ENCODE data around the gene CTIF. TPM values are rescaled to one million over a fixed set of nuclear protein-coding genes. Genes with fewer than 3 reads are reported as not detected.

The CTIF gene
- polyA plus RNA-seq, 1 donor, result 15.0 TPM

GRCh38 chr18:48565105-48565504 lies 26.3 kb downstream of the CTIF start:
- 100% methylated on average over 1 of the region's 10 CpGs for WGBS (ENCODE audit: insufficient coverage, low lambda C conversion rate)
- Histone ChIP-seq H3K27me3 (ENCODE audit: control insufficient read depth, insufficient read depth, low read length) (no peaks in the 10 kb centered on the region), H3K36me3 (ENCODE audit: control insufficient read depth, insufficient read depth, low read length) (no peaks in the 10 kb centered on the region), H3K27ac (ENCODE audit: low read length) (no peak overlapping the region), H3K4me3 (ENCODE audit: low read length) (no peak overlapping the region), H3K9me3 (ENCODE audit: control insufficient read depth, low read depth, low read length) (no peaks in the 10 kb centered on the region), H3K4me1 (ENCODE audit: control insufficient read depth, insufficient read depth, low read length) (no peaks in the 10 kb centered on the region)
- DNase-seq, result no peak

GRCh38 chr18:48566589-48566988 lies 27.8 kb downstream of the CTIF start:
- H3K4me3 ChIP-seq (ENCODE audit: low read length), result no peak overlapping the region
- H3K36me3 ChIP-seq (ENCODE audit: control insufficient read depth, insufficient read depth, low read length), result no peaks in the 10 kb centered on the region
- no peak for DNase-seq
- H3K9me3 ChIP-seq (ENCODE audit: control insufficient read depth, low read depth, low read length), result no peaks in the 10 kb centered on the region
- no CpG with 5 or more reads among the region's 1 CpG for WGBS (ENCODE audit: insufficient coverage, low lambda C conversion rate)
- no peaks in the 10 kb centered on the region for H3K4me1 ChIP-seq (ENCODE audit: control insufficient read depth, insufficient read depth, low read length)
- H3K27ac ChIP-seq (ENCODE audit: low read length), result no peak overlapping the region
- no peaks in the 10 kb centered on the region for H3K27me3 ChIP-seq (ENCODE audit: control insufficient read depth, insufficient read depth, low read length)

GRCh38 chr18:48567388-48567787 lies 28.6 kb downstream of the CTIF start:
- Histone ChIP-seq H3K4me3 (ENCODE audit: low read length) (no peak overlapping the region), H3K27me3 (ENCODE audit: control insufficient read depth, insufficient read depth, low read length) (no peaks in the 10 kb centered on the region), H3K36me3 (ENCODE audit: control insufficient read depth, insufficient read depth, low read length) (no peaks in the 10 kb centered on the region), H3K27ac (ENCODE audit: low read length) (no peak overlapping the region), H3K9me3 (ENCODE audit: control insufficient read depth, low read depth, low read length) (no peaks in the 10 kb centered on the region), H3K4me1 (ENCODE audit: control insufficient read depth, insufficient read depth, low read length) (no peaks in the 10 kb centered on the region)
- no CpG with 5 or more reads among the region's 3 CpGs for WGBS (ENCODE audit: insufficient coverage, low lambda C conversion rate)
- DNase-seq, result no peak

GRCh38 chr18:48569139-48569914 lies 30.5 kb downstream of the CTIF start:
- Histone ChIP-seq H3K4me3 (ENCODE audit: low read length) (no peak overlapping the region), H3K36me3 (ENCODE audit: control insufficient read depth, insufficient read depth, low read length) (no peaks in the 10 kb centered on the region), H3K9me3 (ENCODE audit: control insufficient read depth, low read depth, low read length) (no peaks in the 10 kb centered on the region), H3K27ac (ENCODE audit: low read length) (no peak overlapping the region), H3K4me1 (ENCODE audit: control insufficient read depth, insufficient read depth, low read length) (no peaks in the 10 kb centered on the region), H3K27me3 (ENCODE audit: control insufficient read depth, insufficient read depth, low read length) (no peaks in the 10 kb centered on the region)
- 56% methylated on average over 1 of the region's 9 CpGs for WGBS (ENCODE audit: insufficient coverage, low lambda C conversion rate)
- DNase-seq, result no peak

DNA sequence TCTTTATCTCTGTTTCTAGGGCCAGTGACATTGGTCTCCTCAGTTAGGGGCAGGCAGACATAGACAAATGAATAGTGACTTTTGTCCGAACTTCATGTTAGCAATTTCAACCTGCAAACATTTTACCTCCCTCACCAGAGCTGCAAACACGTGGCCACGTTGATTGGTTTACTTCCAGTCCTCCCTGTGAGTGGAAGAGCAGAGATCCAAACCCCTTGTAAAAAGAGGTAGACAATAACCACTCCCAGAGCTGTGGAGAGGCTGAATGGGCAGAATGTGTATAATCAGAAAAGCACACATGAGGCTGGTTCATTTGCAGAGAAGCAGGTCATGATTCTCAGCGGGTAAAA lies 31.1 kb downstream of the CTIF start:
- H3K27me3 ChIP-seq (ENCODE audit: control insufficient read depth, insufficient read depth, low read length), result no peaks in the 10 kb centered on the region
- H3K4me3 ChIP-seq (ENCODE audit: low read length), result no peak overlapping the region
- no CpG with 5 or more reads among the region's 4 CpGs for WGBS (ENCODE audit: insufficient coverage, low lambda C conversion rate)
- no peak overlapping the region for H3K27ac ChIP-seq (ENCODE audit: low read length)
- H3K36me3 ChIP-seq (ENCODE audit: control insufficient read depth, insufficient read depth, low read length), result no peaks in the 10 kb centered on the region
- no peaks in the 10 kb centered on the region for H3K4me1 ChIP-seq (ENCODE audit: control insufficient read depth, insufficient read depth, low read length)
- no peak for DNase-seq
- no peaks in the 10 kb centered on the region for H3K9me3 ChIP-seq (ENCODE audit: control insufficient read depth, low read depth, low read length)

GRCh38 chr18:48570313-48570712 lies 31.5 kb downstream of the CTIF start:
- 100% methylated on average over 2 of the region's 6 CpGs for WGBS (ENCODE audit: insufficient coverage, low lambda C conversion rate)
- DNase-seq, result no peak
- no peaks in the 10 kb centered on the region for H3K36me3 ChIP-seq (ENCODE audit: control insufficient read depth, insufficient read depth, low read length)

DNA sequence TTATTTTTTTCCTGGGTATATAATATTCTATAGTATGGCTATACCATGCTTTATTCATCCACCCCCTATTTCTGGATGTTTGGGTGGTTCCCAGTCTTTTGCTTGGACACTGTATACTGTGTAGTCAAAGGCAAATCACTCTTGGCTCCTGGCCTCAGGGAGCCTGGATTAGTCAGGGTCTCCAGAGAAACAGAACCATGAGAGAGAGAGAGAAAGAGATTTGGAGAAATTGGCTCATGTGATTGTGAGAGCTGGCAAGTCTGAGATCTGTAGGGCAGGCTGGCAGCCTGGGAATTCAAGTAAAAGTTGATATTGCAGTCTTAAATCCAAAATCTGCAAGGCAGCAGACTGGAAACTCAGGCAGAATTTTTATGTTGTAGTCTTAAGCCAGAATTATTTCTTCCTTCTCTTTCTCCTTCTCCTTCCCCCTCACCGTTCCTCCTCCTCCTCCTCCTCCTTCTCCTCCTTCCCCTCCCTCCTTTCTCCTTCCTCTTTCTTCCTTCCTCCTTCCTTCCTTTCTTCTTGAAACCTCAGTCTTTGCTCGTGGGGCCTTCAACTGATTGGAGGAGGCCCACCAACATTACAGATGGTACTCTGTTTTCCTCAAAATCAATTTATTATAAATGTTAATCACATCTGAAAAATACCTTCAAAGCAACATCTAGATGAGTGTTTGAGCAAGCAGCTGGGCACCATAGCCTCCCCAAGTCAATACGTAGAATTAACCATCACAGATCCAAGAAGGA lies 33.0 kb downstream of the CTIF start:
- no peak overlapping the region for H3K4me3 ChIP-seq (ENCODE audit: low read length)
- H3K4me1 ChIP-seq (ENCODE audit: control insufficient read depth, insufficient read depth, low read length), result no peaks in the 10 kb centered on the region
- H3K27me3 ChIP-seq (ENCODE audit: control insufficient read depth, insufficient read depth, low read length), result no peaks in the 10 kb centered on the region
- H3K9me3 ChIP-seq (ENCODE audit: control insufficient read depth, low read depth, low read length), result no peaks in the 10 kb centered on the region
- no peak for DNase-seq
- H3K27ac ChIP-seq (ENCODE audit: low read length), result no peak overlapping the region
- 89% methylated on average over 1 of the region's 3 CpGs for WGBS (ENCODE audit: insufficient coverage, low lambda C conversion rate)
- H3K36me3 ChIP-seq (ENCODE audit: control insufficient read depth, insufficient read depth, low read length), result no peaks in the 10 kb centered on the region

More at GRCh38 chr18:48570313-48570712, 31.5 kb downstream of the CTIF start:
- no peaks in the 10 kb centered on the region for H3K27me3 ChIP-seq (ENCODE audit: control insufficient read depth, insufficient read depth, low read length)
- H3K4me1 ChIP-seq (ENCODE audit: control insufficient read depth, insufficient read depth, low read length), result no peaks in the 10 kb centered on the region
- H3K9me3 ChIP-seq (ENCODE audit: control insufficient read depth, low read depth, low read length), result no peaks in the 10 kb centered on the region
- no peak overlapping the region for H3K4me3 ChIP-seq (ENCODE audit: low read length)
- H3K27ac ChIP-seq (ENCODE audit: low read length), result no peak overlapping the region

GRCh38 chr18:48572402-48573126 lies 33.7 kb downstream of the CTIF start:
- no peaks in the 10 kb centered on the region for H3K9me3 ChIP-seq (ENCODE audit: control insufficient read depth, low read depth, low read length)
- WGBS (ENCODE audit: insufficient coverage, low lambda C conversion rate), result 0% methylated on average over 1 of the region's 10 CpGs

GRCh38 chr18:48573632-48574283 lies 34.9 kb downstream of the CTIF start:
- H3K4me3 ChIP-seq (ENCODE audit: low read length), result no peak overlapping the region
- no peaks in the 10 kb centered on the region for H3K9me3 ChIP-seq (ENCODE audit: control insufficient read depth, low read depth, low read length)
- H3K27me3 ChIP-seq (ENCODE audit: control insufficient read depth, insufficient read depth, low read length), result no peaks in the 10 kb centered on the region
- no peak overlapping the region for H3K27ac ChIP-seq (ENCODE audit: low read length)
- no peak for DNase-seq
- no peaks in the 10 kb centered on the region for H3K4me1 ChIP-seq (ENCODE audit: control insufficient read depth, insufficient read depth, low read length)
- 80% methylated on average over 1 of the region's 14 CpGs for WGBS (ENCODE audit: insufficient coverage, low lambda C conversion rate)
- H3K36me3 ChIP-seq (ENCODE audit: control insufficient read depth, insufficient read depth, low read length), result no peaks in the 10 kb centered on the region

More at GRCh38 chr18:48572402-48573126, 33.7 kb downstream of the CTIF start:
- Histone ChIP-seq H3K27ac (ENCODE audit: low read length) (no peak overlapping the region), H3K4me3 (ENCODE audit: low read length) (no peak overlapping the region), H3K27me3 (ENCODE audit: control insufficient read depth, insufficient read depth, low read length) (no peaks in the 10 kb centered on the region), H3K4me1 (ENCODE audit: control insufficient read depth, insufficient read depth, low read length) (no peaks in the 10 kb centered on the region), H3K36me3 (ENCODE audit: control insufficient read depth, insufficient read depth, low read length) (no peaks in the 10 kb centered on the region)
- no peak for DNase-seq

DNA sequence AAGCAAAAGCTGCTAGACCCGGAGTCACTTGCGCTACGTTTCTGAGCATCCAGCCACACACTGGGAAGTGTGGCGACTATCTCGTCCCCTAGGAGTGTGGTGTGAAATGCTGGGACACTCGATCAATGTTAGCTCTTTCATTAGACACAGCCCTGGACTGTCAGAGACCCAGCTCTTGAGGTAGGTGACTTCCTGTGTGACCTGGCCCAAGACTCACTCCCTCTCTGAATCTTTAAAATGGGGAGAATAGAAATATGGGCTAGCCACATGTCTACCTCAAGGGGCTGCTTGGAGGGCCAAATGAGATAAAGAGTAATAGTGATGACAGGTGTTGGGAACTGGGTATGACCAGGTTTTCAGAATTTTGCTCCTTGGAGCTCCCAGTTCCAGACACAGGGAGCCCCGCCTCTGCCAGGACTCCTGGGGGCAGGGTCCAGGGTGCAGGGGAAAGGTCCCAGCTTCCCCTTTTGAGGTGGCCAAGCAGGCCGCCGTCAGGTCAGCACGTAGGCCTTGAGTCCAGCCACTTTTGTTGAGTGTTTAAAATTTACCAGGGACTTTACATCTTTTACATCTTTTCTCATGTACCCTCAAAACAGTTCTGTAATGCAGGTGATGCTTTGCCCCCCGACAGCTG lies 36.0 kb downstream of the CTIF start:
- DNase-seq, result no peak
- Histone ChIP-seq H3K4me1 (ENCODE audit: control insufficient read depth, insufficient read depth, low read length) (no peaks in the 10 kb centered on the region), H3K4me3 (ENCODE audit: low read length) (no peak overlapping the region), H3K36me3 (ENCODE audit: control insufficient read depth, insufficient read depth, low read length) (no peaks in the 10 kb centered on the region), H3K9me3 (ENCODE audit: control insufficient read depth, low read depth, low read length) (no peaks in the 10 kb centered on the region), H3K27ac (ENCODE audit: low read length) (no peak overlapping the region), H3K27me3 (ENCODE audit: control insufficient read depth, insufficient read depth, low read length) (no peaks in the 10 kb centered on the region)
- WGBS (ENCODE audit: insufficient coverage, low lambda C conversion rate), result no CpG with 5 or more reads among the region's 11 CpGs

Data from large intestine (tissue), 3 donors.